GM19468 (cell line): Measurements from ENCODE around the gene MME.
"Not testable (repeated sequence)": the region's sequence is repeated elsewhere in the genome, so short reads cannot be mapped to it uniquely, and the experiment has no call there.

Source experiments
- ATAC-seq: cut with Tn5 transposase; IDR thresholded peaks from one replicate; pipeline ENCODE4 v1.9.1; 2021; ENCODE audit warnings: mild to moderate bottlenecking, moderate library complexity, moderate number of reproducible peaks; ENCODE audit not compliant: unreplicated experiment; ENCODE audit errors: extremely low read depth

Gene MME

DNA sequence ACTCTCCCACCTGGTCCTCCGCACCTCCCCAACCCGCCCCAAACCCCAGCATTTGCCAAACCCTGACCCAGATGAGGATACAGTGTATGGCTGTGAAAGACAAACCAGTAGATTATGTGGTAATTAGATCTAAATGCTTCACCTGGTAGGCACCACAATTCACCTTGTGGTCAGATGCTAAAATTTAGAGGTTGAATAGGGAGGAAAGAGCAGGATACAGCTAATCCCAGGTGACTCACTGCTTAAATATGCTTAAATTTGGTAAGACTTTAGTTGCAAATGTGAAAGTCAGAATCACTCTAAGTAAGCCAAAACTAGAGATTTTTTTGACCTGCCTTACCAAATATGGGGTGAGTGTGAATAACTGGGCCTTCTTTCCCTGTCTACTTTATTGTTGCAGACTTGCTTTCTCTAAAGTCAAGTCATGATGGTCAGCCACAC, 105.5 kb downstream of the MME start:
- no peak for ATAC-seq

DNA sequence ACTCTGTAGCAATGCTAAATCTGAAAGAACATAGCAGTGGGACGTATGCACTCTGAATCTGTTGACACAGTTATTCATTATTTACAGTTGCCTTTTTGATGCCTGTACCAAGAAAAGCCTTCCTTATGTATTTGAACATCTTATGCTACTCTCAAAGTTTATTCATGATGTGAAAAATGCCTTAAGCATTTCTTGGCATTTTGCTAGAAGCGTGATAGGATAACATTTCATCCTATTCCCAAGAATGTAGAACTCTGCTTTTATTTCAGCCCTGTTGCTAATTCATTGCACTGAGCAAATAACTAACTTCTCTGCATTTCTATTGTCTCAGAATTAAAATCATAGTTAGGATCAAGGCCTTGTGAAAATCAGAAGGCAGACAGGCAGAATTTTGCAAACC, 107.9 kb downstream of the MME start:
- no peak for ATAC-seq

DNA sequence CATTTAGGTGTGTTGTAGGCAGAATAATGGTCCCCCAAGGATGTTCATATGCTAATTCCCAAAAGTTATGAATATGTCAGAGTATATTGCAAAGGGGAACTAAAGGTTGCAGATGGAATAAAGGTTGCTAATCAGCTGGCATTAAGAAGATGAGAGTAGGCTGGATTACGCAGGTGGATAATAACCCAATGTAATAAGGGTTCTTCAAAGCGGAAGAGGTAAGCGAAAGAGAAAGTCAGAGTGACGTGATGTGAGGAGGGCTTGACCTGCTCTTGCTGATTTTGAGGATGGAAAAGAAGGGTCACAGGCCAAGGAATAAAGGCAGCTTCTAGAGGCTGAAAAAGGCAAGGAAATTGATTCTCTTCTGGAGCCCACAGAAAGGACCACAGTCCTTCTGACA, 109.4 kb downstream of the MME start:
- ATAC-seq = no peak

DNA sequence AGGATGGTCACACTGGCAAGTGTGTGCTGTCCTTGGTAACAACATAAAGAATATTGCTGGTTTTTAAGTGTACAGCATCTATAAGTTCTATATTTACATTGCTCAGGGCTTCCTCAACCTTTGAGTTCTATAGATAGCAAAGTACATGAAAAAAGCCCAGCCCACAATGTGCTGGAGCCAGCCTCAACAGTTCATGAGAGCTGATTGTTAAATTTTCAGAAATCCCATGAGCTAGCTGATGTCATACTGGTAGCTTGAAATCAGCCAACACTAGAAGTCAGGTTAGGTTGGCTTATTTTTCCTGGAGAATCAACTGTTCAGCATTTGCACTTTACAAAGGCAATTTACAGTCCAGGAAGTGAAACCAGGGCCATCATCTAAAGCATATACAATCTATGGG, 110.6 kb downstream of the MME start:
- no peak for ATAC-seq

DNA sequence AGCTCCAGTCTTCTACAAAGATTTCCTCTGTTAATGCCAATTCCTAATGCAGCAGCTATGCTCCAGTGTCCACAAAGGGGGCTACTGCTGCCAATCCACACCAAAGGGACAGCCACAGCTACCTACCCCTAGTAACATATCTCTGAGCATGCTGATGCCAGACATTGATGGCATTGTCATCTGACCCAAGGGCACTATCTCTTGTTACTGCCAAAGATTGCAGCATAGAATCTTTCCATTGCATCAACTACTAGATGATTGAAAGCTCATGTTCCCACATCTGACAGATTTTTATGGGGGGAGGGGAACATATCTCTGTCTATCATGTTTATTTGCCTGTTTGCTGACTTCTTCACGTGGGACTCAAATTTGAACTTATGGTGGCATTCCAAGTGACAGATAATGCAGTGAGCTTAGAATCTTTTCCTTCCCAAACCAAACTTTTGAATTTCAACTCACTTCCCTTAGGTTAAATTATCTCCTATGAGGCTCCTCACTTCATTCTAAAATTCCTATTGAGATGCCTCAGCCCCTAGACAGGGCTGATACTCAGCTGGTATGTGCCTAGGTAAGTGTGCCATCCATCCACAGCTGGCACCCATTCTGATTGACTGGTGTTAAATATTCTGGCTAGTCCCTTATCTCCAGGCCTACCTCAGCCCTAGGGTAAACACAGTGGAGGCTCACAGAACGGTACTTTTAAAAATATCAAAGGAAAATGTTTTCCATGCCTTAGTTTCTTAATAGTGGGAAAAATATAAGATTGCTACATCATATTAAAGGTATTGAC, 113.0 kb downstream of the MME start:
- ATAC-seq = no peak

DNA sequence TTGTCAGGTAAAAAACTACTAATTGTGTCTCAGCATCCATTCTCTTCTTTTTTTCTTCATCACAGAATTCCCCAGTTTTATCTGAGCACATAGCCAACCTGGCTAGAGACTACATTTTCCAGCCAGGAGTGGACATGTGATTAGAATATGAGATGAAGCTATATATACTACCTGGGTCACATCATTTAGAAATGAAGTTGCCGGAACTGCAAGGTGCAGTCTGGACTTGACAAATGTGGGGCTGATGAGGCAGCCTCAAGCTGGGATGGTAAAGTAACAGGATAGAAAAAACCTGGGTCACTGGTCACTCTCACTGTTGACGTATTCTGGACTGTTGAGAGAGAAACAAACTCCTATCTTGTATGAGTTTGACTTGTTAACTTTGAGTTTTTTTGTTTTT, 113.7 kb downstream of the MME start:
- no peak for ATAC-seq

DNA sequence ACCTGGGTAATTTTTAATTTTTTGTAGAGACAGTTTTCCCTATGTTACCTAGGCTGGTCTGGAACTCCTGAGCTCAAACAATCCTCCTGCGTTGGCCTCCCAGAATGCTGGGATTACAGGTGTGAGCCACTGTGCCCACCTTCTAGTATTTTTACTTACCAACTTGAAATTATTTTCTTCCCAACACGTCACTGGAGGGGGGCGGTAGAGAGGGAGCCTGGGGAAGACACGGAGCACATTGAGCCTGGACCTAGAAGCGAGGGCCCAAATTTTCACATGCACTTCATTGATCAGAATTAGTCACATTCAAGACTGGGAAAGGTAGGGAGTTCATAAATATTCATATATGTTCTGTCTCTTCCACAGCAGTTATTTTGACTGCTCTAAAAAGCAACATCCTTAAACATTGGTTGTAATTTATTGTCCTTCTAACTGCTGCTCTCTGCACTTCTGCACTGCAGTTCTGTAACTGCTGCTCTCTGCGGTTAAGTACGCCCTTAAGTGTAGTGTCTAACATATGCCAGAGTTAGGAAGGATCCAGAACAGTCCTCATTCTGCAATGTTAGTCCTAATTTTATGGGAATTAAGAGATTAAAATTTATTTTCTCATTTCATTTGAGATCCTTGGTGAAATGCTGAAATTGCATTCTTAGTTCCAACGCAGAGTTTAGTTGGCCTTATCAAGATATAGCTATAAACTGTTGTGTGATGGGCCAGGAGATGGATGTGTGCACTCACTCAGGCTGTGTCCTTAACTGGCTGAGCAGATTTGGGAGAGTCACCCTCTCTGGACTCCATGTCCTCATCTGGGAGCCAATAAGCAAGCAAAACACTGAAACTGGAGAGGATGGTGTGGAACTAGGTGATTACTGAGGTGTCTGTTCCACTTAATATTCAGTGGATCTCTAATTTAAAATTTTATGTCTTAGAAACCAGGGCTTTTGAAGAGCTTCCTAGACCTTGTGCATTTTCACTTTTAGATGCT, 115.1 kb downstream of the MME start:
- ATAC-seq = no peak

DNA sequence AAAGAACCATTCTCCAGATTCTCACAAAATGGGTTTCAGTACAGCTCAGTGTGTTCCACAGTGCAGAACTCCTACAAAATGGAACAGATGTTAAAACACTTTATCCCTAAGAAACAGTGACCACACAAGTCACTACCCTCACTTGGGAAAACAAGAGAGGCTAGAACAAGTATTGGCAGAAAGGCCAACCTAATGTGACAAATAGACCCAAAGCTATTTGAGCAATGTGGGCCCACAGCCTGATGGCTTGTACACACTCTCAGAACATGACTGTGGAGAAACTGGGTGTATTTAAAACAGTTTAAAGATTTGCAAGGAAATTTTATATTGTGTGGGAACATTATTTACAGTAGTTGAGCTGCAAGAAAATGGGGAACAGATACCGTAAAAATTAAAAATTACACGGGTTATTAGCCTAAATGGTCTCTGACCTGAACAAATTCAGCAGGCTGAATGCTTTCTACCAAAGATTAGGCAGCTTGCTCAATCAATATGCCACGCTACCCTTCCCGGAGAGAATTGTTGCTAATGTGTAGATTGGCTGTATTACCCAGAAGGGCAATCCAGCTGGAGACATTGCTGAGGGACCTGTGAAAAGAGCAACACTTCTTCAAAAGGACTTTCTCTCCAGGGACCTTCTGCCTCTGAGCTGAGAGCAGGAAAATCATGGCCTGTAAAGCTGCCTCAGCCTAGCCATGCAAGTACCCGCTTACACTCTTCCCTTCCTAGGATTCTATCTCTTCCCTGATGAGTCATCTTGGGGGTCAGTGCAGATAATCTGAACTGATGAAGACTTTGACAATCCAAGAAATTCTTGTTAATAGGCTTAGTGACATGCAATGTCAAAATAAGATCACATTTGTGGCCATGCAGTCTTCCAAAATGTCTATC, 116.3 kb downstream of the MME start:
- no peak for ATAC-seq

DNA sequence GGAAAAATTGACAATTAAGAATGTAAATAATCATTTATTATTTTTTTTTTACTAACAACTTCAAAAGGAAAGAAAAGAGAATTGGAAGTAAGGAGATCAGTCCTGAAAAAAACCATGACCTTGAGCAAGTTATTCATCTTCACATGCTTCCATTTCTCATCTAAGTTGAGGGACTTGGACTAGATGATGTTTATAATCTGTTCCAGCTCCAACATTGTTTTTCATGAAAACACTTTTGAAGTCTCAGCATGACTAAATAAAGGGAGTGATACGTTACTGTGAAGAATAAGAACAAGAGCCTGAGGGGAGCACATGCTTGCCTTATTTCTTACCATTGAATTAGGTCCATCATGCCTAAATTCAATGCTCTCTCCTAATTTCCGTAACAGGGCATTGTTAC, 117.7 kb downstream of the MME start:
- no peak for ATAC-seq

DNA sequence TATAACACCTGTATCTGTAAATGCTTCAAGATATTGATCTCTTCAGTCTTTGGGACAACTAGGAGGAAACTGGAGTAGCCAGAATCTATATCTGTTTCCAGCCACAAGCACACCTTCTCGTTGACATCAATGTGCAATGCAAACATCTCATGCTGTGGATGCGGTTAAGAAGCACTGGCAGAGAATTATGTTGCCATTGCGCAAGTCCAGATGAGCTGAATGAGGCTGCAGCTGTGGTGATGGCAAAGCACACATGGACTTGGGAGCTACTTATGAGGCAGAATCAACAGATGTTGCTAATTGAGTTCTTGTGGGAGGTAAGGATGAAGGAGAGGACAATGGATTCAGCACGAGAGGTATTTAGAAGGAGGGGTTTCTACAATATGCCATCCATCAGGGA, 122.5 kb downstream of the MME start:
- no peak for ATAC-seq

DNA sequence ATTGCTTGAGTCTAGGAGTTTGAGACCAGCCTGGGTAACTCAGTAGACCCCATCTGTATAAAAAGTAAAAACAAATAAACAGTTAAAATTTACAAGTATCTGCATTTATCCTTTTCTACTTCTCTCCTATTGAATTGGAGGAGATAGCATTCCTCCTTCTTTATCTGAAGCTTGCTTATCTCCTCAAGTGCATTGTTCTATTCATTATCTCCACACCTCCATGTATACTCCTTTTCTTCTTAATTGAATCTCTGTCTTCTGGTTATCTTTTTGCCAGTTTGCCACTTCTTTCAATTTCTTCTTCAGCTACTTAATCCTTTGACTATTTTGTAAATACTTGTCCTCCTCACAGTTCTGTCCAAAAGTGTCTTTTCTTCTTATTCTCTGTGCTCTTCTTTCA, 124.7 kb downstream of the MME start:
- no peak for ATAC-seq

DNA sequence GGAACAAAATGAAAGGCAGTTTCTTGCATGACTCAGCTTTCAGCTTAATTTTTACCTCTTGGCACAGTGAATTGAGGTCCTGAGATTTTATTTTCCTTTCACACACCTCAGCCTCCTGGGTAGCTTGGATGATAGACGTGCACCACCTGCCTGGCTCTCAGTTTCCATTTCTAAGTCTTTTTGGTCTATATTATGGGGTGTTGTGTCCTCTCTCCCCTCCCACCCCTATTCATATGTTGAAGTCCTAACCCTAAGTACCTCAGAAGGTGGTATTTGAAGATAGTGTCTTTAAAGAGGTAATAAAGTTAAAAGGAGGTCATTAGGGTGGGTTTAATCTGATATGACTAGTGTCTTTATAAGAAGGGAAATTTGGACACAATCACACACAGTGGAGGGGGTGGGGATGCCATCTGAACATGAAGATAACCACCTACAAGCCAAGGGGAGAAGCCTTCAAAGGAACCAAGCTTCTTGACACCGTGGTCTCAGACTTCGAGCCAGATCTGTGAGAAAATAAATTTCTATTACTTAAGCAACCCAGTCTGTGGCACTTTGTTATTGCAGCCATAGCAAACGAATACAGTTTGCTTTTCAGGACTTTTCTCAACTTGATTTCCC, 128.2 kb downstream of the MME start:
- no peak for ATAC-seq

DNA sequence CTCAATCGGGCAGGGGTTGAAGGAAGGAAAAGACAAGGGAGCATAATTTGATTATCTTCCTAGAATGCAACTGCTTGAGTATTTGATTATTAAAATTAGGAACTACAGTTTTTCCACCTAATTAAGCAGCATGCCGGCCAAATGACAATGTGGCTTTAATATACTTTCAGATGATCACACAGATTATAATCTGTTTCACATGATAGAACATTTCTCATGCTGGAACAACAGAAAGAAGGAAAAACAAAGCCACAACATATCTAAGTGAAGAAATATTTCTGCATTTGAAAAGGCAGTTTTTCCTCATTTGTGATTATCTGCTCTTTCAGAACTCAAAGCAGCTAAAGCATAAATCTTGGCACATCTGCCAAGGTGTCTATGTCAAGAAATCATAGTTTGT, 130.6 kb downstream of the MME start:
- ATAC-seq = no peak

DNA sequence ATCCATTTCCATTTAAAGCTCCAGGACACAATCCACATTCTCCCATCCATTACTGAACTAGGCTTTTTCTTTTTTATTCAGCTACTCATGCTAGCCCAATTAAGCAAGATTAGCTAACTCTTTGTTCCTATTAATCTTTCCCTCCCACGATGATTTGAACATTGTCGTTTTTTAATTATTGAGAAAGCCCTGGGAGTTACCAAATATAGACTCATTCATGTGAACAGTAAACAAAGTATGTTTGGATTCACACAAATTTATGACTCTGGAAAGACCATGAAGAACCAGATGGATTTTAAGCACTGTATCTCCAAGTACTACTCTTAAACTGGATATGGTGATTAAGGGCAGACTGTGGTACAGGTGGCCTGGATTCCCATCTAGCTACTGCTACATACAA, 131.1 kb downstream of the MME start:
- no peak for ATAC-seq

DNA sequence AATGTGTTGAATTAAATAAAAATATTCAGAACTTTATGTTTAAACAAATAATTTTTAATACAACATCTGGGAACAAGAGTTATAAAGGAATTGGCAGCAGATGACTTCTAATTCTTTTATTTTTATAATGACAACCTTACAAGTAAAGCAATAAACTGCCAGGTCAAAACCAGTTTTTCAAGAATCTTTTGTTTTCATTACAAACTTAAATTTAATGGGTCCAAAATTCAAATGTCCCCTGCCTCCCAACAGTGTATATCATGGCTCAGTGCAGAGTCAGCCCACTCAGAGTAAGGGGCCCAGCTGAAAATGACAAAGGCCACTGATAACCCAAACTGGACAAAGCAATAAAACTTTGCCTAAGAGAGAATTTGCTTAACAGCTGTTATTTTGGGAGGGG, 131.8 kb downstream of the MME start:
- no peak for ATAC-seq

DNA sequence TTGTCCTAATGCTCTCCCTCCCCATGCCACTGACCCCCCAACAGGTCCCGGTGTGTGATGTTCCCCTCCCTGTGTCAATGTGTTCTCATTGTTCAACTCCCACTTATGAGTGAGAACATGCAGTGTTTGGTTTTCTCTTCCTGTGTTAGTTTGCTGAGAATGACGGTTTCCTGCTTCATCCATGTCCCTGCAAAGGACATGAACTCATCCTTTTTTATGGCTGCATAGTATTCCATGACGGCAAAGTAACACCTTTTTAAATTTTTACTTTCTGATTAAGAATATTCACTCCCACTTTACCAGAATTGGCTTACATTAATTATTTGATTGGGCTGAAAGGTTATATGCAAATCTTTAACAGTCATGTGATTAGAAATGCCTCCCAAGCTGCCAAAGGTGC, 135.9 kb downstream of the MME start:
- ATAC-seq = not testable (repeated sequence)

DNA sequence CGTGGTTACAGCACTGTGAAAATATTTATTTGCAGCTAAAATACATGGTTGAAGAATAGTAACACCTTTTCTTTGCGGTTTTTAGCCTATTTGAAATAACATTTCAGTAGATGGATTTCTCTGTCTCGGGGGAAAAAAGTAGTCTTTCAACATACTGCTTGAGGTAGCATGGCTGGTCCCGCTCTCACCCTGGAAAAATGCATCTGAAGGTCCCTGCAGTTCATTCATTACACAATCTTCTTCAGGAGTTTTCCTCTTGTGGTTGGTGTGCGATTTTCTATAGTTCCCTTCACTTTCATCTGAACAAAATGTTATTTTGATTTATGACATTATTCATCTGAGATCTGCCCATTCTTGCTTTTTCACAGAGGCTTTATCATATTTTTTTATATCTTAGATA, 137.5 kb downstream of the MME start:
- no peak for ATAC-seq

DNA sequence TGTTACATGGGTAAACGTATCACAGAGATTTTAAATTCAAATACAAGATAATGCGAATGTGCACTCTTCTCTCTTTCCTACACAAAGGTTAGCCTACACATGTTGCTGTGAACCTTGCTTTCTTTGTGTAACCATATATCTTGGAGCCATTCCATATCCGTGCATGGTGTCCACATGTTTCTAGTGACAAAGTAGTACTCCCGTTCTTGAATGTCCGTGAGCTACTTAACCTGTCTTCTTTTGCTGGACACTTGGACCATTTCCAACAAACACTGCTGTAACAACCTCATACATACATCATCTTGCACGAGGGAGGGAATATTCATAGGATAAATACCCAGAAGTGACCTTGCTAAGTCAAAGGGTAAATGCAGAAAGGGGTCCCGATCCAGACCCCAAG, 138.3 kb downstream of the MME start:
- ATAC-seq = no peak

DNA sequence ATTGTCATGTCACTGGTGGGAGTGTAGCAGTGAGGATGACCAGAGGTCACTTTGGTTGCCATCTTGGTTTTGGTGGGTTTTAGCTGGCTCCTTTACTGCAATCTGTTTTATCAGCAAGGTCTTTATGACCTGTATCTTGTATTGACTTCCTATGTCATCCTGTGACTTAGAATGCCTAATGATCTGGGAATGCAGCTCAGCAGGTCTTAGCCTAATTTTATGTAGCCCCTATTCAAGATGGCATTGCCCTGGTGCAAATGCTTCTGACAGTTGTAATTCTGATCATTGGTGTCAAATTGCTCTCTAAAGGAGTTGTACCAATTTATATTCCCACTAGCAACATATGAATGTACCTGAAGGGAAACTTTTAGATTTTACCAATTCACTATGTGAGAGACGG, 139.0 kb downstream of the MME start:
- ATAC-seq = no peak

DNA sequence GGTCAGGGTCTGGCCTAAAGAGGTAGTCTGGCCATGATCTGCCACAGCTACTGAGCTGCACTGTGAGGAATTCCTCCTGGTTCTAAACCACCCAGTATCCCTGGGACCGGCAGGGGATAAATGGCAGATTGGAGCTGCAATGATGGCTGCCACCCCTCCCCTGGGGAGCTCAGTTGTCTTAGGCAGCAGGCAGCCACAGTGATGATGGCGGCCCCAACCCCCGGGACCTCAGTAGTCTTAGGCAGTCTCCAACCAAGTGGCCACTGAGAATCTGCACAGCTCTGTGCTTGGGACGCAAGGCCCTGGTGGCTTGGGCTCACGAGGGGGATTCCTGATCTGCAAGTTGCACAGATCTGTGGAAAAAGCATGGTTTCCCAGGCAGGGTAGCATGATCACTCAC, 145.3 kb downstream of the MME start:
- no peak for ATAC-seq
